AG04449 (cell line): ENCODE results near the gene CD3G.

Experiments used
- CTCF ChIA-PET: fragments of 350-600 bp; formaldehyde crosslinking; extraction: SDS; loops from one replicate; lab custom pipeline; 2021; ENCODE audit warnings: antibody characterized with exemption; lab: Yijun Ruan, JAX
- POLR2A ChIA-PET: fragments of 400-600, 350-600 bp; formaldehyde crosslinking; extraction: SDS; loops from one replicate; lab custom pipeline; 2020; ENCODE audit warnings: antibody characterized with exemption, inconsistent platforms; lab: Yijun Ruan, JAX
- DNase-seq: peaks from one replicate; pipeline ENCODE4 v3.0.0-alpha.2; 2010; ENCODE audit warnings: low read depth, low spot score
- H3K4me3 ChIP-seq: 2 replicates; pipeline ENCODE4 v1.5.1; 2011; ENCODE audit warnings: low read depth, mild to moderate bottlenecking, control low read depth, low read length
- CTCF ChIP-seq: IDR thresholded peaks from one replicate; pipeline ENCODE4 v1.5.1; 2011; ENCODE audit warnings: mild to moderate bottlenecking, moderate library complexity, low read length, control low read depth, inconsistent platforms; ENCODE audit not compliant: insufficient read depth; ENCODE audit errors: missing control alignments

The CD3G gene

GRCh38 chr11:118343981-118344515 is at the start of gene CD3G:
TSS of gene CD3G (plus strand) at chr11:118344344. CDS start at chr11:118344424, 80 bp downstream.
- TF ChIP-seq CTCF: no peak
- DNase-seq: no peak
- ChIA-PET POLR2A (no interaction called here), CTCF (interaction anchor here (2.5 kb wide), 1 partner anchor 145 kb away, joined by 11 read pairs; no protein-coding TSS in a partner anchor)
- no peak within 1 kb of the TSS for H3K4me3 ChIP-seq

GRCh38 chr11:118295199-118295598 is 48.9 kb upstream of the CD3G start:
- DNase-seq: no peak
- no peak for TF ChIP-seq CTCF
- ChIA-PET POLR2A (no interaction called here), CTCF (interaction anchor here (0.7 to 2.1 kb wide), 16 partner anchors 9 to 193 kb away, joined by 3 to 11 read pairs (median 4); partner anchors contain the start of gene MPZL2)
- no peak overlapping the region for H3K4me3 ChIP-seq

GRCh38 chr11:118295815-118296454 is 48.2 kb upstream of the CD3G start:
- no peak for DNase-seq
- POLR2A ChIA-PET: no interaction called here
- CTCF ChIA-PET: interaction anchor here (0.6 to 2.1 kb wide), 17 partner anchors 8 to 1060 kb away, joined by 3 to 11 read pairs (median 4); partner anchors contain the start of gene MPZL2
- H3K4me3 ChIP-seq: no peak overlapping the region
- TF ChIP-seq CTCF: peak; percentile 34

GRCh38 chr11:118301600-118302195 is 42.4 kb upstream of the CD3G start:
- CTCF ChIA-PET: no interaction called here
- H3K4me3 ChIP-seq: no peak overlapping the region
- DNase-seq: no peak
- POLR2A ChIA-PET: no interaction called here
- TF ChIP-seq CTCF: no peak

GRCh38 chr11:118304227-118304567 is 39.9 kb upstream of the CD3G start:
- no peak for TF ChIP-seq CTCF
- CTCF ChIA-PET: interaction anchor here (0.7 to 2.2 kb wide), 2 partner anchors 9 to 106 kb away, joined by 3 to 7 read pairs; no protein-coding TSS in a partner anchor
- no peak overlapping the region for H3K4me3 ChIP-seq
- no peak for DNase-seq
- POLR2A ChIA-PET: no interaction called here
